Prostate gland (tissue), 2 donors: ENCODE results near the gene LAMA4. TPM values are rescaled to one million over a fixed set of nuclear protein-coding genes. Genes with fewer than 3 reads are reported as not detected.

ENCODE experiments used
- DNase-seq: peaks from one replicate; pipeline ENCODE4 v3.0.0-alpha.2; 2019; ENCODE audit warnings: low spot score
- H3K27ac ChIP-seq, 2 donors: fragments of 200-600 bp; sonication (generic); 2 replicates each; pipeline ENCODE4 v1.5.1; 2017 to 2019
- H3K27me3 ChIP-seq: fragments of 200-600 bp; sonication (generic); replicated peaks from 2 replicates; pipeline ENCODE4 v1.5.1; 2019; ENCODE audit not compliant: insufficient read depth
- H3K36me3 ChIP-seq, 2 donors: fragments of 200-600 bp; sonication (generic); 1 replicate in 1 of 2; 2 replicates in 1 of 2; pipeline versions ENCODE4 v1.5.1 to v1.8.1; 2017 to 2019
- H3K4me1 ChIP-seq: fragments of 200-600 bp; sonication (generic); replicated peaks from 2 replicates; pipeline ENCODE4 v1.5.1; 2019
- H3K4me3 ChIP-seq, 2 donors: fragments of 200-600 bp; sonication (generic); 2 replicates each; pipeline ENCODE4 v1.5.1; 2017 to 2019
- H3K9me3 ChIP-seq: fragments of 200-600 bp; sonication (generic); 2 replicates; pipeline ENCODE4 v1.5.1; 2017
- POLR2A ChIP-seq: fragments of 450-650 bp; IDR thresholded peaks from one replicate; pipeline ENCODE4 v1.6.1; 2016; ENCODE audit warnings: antibody characterized with exemption, mild to moderate bottlenecking
- POLR2AphosphoS5 ChIP-seq: sonication (generic); formaldehyde crosslinking; IDR thresholded peaks from one replicate; pipeline ENCODE4 v1.6.1; 2017; ENCODE audit warnings: antibody characterized with exemption
- WGBS: methylation state at CpG from one replicate; pipeline ENCODE4 v1.1.5; 2018; 5-methylcytosine and 5-hydroxymethylcytosine counted together
- intact Hi-C: fragments of 100-400 bp; cut with DNase I; formaldehyde crosslinking; loops from one replicate; pipeline ENCODE4 v1.14.2; 2022
- total RNA-seq, 2 donors: library from RNA; depleted of rRNA; stranded (reverse); fragments of >200 nt; gene quantifications; one replicate each; pipeline ENCODE4 v1.1.0, GENCODE V29; 2016
- TF ChIP-seq, protein P1 (sequence below), 4 experiments: fragments of 200-600 bp in 2 of 4; fragments of 450-650 bp in 2 of 4; sonication (generic) in 2 of 4; IDR thresholded peaks; 1 replicate in 3 of 4; 2 replicates in 1 of 4; pipeline ENCODE4 v1.5.1; 2016 to 2019; ENCODE audit warnings: antibody characterized with exemption in 4 of 4, mild to moderate bottlenecking in 2 of 4, moderate library complexity in 2 of 4

The LAMA4 gene
- total RNA-seq, 2 donors from 2014 or later: 9.6 to 48.3 TPM

DNA sequence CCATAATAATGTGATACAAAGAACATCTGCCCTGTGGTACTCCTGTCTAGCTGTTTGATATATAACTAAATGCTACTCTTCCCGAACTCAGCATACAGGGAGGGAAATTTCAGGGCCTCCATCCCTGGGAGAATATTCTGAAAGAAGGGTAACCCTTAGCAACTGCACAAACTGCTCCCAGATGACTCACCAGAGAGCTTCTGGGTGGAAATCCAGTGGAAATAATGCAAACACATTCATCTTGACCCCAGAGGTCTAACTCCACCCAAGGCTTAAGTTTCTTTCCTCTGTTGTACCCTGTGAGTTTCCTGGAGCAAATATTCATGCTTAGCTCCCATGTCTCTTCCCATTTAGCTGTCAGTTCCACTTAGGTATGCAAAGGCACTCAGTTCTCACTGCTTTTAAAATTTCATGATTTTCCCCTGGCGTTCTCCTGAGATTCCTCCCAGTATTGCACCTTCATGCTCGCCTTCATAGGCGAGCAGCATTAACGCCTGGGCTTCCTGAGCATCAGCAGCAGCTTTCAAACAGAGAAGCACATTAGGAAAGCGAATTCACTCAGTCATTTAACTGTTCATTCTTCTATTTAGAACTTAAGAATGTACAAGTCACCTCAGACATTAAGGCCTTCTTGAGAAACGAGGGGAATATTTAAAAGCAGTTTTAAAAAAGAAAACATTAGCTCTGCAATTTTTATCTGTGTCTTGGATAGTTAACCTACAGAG is 43.8 kb upstream of the LAMA4 start:
- 53% methylated on average over 7 of the region's 7 CpGs for WGBS
- no peaks in the 10 kb centered on the region for H3K27me3 ChIP-seq
- no peaks in the 10 kb centered on the region for H3K4me1 ChIP-seq
- no peaks in the 10 kb centered on the region for H3K36me3 ChIP-seq
- H3K27ac ChIP-seq: peak overlapping the region in 1 of 2 donors; percentile 18
- intact Hi-C loops: no loop called here
- H3K4me3 ChIP-seq: no peak overlapping the region
- DNase-seq: no peak
- no peaks in the 10 kb centered on the region for H3K9me3 ChIP-seq
- TF ChIP-seq POLR2A: no peak
- TF ChIP-seq POLR2AphosphoS5: no peak
- TF ChIP-seq, protein P1, sequence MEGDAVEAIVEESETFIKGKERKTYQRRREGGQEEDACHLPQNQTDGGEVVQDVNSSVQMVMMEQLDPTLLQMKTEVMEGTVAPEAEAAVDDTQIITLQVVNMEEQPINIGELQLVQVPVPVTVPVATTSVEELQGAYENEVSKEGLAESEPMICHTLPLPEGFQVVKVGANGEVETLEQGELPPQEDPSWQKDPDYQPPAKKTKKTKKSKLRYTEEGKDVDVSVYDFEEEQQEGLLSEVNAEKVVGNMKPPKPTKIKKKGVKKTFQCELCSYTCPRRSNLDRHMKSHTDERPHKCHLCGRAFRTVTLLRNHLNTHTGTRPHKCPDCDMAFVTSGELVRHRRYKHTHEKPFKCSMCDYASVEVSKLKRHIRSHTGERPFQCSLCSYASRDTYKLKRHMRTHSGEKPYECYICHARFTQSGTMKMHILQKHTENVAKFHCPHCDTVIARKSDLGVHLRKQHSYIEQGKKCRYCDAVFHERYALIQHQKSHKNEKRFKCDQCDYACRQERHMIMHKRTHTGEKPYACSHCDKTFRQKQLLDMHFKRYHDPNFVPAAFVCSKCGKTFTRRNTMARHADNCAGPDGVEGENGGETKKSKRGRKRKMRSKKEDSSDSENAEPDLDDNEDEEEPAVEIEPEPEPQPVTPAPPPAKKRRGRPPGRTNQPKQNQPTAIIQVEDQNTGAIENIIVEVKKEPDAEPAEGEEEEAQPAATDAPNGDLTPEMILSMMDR (IDR thresholded peaks at IDR 0.05): no peak

GRCh38 chr6:112296694-112297093 is 42.3 kb upstream of the LAMA4 start:
- no peaks in the 10 kb centered on the region for H3K9me3 ChIP-seq
- no peak for DNase-seq
- intact Hi-C loops: no loop called here
- no peaks in the 10 kb centered on the region for H3K4me1 ChIP-seq
- no peak for TF ChIP-seq POLR2A
- no peak for TF ChIP-seq POLR2AphosphoS5
- TF ChIP-seq, protein P1 (IDR thresholded peaks at IDR 0.05): no peak
- H3K27ac ChIP-seq: no peak overlapping the region
- no peak overlapping the region for H3K4me3 ChIP-seq
- no peaks in the 10 kb centered on the region for H3K36me3 ChIP-seq
- no peaks in the 10 kb centered on the region for H3K27me3 ChIP-seq

GRCh38 chr6:112296122-112296521 is 41.8 kb upstream of the LAMA4 start:
- Histone ChIP-seq H3K36me3 (no peaks in the 10 kb centered on the region), H3K4me1 (no peaks in the 10 kb centered on the region), H3K4me3 (no peak overlapping the region), H3K9me3 (no peaks in the 10 kb centered on the region), H3K27ac (no peak overlapping the region), H3K27me3 (no peaks in the 10 kb centered on the region)
- DNase-seq: no peak
- WGBS: 68% methylated on average over 2 of the region's 2 CpGs
- intact Hi-C loops: no loop called here
- TF ChIP-seq POLR2AphosphoS5: no peak
- TF ChIP-seq, protein P1 (IDR thresholded peaks at IDR 0.05): no peak
- no peak for TF ChIP-seq POLR2A

- intact Hi-C loops: no loop called here
- H3K9me3 ChIP-seq: no peaks in the 10 kb centered on the region
- no peaks in the 10 kb centered on the region for H3K36me3 ChIP-seq
- no peaks in the 10 kb centered on the region for H3K4me1 ChIP-seq
- no peaks in the 10 kb centered on the region for H3K27me3 ChIP-seq
- WGBS: 63% methylated on average over 1 of the region's 1 CpG
- DNase-seq: no peak
- H3K27ac ChIP-seq: no peak overlapping the region
- TF ChIP-seq, protein P1 (IDR thresholded peaks at IDR 0.05): no peak
- TF ChIP-seq POLR2A (no peak), POLR2AphosphoS5 (no peak)
- no peak overlapping the region for H3K4me3 ChIP-seq
Measured at GRCh38 chr6:112291161-112291762, 36.9 kb upstream of the LAMA4 start.
